GM04503 (cell line): Measurements from ENCODE around the gene DUSP2.
"Not testable (repeated sequence)": the region's sequence is repeated elsewhere in the genome, so short reads cannot be mapped to it uniquely, and the experiment has no call there.

Experiments
- DNase-seq: peaks from one replicate; pipeline ENCODE4 v3.0.0-alpha.2; 2012; ENCODE audit warnings: low read depth

Gene DUSP2

DNA sequence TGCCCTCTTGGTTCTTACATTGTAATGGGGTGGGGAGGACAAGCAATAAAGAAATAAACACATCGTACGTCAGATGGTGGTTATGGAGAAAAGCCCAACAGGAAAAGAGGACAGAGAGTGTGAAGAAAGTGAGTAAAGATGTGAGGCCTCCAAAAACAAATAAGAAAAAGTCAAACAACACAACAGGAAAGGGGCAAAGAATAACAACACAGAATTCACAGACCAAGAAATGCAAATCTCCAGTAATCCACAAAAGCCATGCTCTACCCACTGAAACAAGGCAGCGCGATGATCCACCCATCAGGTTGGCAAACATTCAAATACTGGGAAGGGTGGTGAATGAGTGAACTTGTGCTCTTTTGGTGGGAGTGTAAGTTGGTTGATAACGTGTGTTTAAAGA is 16.7 kb upstream of the DUSP2 start:
- DNase-seq = no peak

DNA sequence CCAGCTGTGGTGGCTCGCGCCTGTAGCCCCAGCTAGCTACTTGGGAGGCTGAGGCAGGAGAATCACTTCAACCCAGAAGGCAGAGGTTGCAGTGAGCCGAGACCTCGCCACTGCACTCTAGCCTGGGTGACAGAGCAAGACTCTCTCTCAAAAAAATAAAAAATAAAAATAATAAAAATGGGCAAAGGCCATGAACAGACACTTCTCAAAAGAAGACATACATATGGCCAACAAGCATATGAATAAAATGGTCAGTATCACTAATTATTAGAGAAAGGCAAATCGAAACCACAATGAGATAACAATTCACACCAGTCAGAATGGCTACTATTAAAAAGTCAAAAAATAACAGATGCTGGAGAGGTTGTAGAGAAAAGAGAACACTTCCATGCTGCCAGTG is 15.1 kb upstream of the DUSP2 start:
- not testable (repeated sequence) for DNase-seq

DNA sequence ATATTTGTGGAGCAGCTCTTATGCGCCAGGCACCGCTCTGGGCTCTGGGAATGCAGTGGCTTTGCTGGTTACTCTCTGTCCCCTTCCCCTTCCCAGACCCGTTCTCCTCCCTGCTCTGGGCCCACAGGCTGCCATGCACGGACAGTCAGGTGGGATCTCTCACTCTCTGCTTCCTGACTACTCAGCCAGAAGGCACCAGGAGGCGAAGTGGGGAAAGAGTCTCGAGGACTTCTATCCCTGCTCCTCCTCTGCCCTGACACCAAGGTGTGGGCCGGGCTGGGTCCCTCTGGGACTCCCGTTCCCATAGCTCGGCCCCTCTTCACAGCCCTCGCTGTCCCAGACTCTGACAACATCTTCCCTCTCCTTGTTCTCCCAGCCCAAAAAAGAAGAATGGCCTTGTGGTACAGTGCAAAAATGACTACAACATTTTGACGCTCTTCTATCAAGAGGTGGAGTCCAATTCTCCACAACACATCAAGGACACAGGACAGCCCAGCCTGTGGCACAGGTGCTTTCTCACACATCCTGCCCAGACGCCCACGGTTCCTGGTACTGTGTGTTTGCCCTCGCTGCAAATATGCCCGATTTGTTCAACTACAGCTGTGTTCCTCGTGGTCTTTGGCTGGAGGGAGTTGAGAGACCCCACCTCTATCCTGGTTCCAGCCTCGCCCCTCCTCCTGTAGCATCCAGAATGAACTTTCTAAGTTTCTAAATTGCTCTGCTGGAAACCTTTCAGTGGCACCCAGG is 14.0 kb upstream of the DUSP2 start:
- no peak for DNase-seq

DNA sequence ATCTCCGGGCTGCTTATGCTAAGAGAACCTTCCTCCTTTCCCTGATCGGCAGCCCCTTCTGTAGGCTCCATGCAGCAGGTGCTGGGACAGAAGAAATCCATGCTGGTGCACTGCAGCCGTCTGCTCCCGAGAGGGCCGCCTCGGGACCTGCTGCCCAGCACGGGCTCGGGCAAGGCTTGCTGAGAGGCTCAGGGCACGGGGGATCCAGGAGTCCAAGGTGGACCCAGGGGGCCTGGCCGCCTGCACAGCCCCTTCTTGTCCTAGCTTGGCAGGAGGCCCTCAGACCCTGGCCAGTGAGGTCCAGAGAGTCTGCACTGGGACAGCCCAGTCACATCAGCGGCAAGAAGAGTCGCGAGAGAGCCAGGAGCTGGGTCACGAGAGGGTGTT is 13.3 kb upstream of the DUSP2 start:
- no peak for DNase-seq

DNA sequence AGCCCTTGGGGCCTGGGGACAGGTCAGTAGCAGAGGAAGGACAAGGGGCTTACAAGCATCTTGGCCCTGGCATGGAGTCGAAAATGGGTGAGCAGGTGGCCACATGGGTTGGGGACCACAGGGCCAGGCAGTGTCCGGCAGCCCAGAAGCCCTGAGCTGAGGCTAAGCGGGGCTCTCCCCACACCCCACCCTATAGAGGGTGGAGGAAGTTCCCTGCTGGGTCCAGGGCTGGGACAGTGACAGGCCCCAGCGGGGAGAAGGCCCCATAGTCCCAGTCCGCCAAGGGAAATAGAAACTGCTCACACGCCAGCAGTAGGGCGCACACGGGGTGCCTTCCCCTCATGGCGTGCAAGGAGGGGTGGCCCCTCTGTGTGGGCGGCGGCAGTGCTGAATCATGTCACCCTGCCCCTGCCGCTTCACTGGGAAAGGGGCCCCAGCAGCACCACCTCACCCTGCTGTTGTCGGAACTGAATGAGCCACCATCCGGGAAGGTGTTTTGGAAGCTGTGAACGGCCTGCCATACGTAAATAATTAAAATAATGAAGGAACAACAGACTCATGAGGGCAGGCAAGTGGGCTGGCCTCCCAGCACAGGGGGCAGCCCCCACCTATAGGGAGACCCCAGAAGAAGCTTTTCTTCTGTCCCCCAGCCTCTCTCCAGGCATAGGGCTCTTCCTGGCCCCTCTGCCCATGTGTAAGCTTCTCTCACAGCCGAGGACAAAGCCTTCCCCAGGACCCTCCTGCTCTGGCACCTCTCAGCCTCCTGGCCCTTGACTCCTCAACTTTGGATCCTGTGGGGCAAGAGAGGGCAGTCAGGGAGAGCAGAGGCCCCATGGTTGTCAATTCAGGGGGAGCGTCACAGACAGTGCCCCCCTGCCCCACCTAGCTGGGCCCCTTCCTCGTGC is 12.7 kb upstream of the DUSP2 start:
- DNase-seq = no peak

DNA sequence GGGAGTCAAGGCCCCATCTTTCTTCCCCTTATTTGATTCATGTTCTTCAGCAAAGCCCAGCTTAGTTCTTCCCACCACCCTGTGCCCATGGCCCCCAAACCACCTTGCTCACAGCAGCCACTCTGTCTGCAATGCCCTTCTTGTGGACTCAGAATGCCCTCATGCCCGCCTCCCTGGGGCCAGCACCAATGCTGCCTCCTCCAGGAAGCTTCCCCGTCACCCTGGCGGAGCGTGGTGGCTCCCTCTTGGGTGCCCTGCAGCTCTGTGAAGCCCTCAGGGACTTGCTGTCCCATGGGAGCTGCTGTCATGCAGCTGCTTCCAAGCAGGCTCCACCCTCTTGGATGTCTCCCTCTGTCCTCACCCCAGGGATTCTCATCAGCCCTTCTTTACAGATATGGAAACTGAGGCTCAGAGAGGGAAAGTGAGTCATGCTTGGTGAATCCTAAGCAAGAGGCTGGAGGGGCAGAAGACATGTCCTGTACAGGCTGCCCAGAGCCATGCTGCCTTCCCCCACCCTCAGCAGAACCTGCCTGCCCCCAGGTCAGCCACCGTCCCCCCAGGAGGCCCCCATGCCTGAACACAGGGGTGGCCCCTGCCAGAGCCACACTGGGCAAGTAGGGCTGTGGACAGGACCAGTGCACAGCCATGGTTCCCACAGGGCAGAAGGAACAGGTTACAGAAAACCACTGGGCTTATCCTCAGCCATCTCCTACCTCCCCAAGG is 11.8 kb upstream of the DUSP2 start:
- DNase-seq = no peak

DNA sequence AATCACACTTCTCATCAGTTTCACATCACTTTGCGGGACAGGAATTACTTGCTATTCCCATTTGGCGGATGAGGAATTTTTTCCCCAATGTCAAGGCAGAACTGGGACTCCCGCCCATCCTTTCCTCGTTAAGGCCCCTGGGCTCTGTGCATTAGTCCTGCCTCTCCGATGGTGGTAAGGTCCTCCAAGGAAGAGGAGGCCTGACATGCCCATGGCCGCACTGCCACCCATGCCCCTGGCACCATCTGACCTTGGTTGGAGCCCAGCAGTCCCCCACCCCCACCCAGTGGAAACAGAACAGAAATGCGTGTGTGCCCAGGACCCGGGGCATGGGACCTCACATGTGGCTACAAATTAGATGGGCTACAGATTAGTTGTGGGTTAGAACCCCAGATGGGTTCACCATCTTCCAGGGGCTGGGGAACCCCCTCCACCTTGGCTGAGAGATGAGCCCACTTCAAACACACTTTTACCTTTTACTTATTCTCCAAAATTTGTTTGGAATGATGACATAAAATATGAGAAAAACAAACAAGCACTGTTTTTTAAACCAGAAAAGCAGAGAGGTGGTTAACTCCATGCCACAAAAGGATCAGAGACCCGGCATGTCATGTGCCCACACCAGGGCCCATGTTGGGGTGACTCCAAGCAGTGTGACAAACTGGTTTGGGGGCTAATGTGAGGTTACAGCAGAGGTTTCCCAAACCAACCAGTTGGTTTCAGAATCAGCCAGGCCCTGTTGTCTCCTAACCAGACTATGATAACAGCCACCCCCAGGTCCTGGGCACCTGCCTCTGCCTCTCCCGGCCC is 11.0 kb upstream of the DUSP2 start:
- DNase-seq = no peak

DNA sequence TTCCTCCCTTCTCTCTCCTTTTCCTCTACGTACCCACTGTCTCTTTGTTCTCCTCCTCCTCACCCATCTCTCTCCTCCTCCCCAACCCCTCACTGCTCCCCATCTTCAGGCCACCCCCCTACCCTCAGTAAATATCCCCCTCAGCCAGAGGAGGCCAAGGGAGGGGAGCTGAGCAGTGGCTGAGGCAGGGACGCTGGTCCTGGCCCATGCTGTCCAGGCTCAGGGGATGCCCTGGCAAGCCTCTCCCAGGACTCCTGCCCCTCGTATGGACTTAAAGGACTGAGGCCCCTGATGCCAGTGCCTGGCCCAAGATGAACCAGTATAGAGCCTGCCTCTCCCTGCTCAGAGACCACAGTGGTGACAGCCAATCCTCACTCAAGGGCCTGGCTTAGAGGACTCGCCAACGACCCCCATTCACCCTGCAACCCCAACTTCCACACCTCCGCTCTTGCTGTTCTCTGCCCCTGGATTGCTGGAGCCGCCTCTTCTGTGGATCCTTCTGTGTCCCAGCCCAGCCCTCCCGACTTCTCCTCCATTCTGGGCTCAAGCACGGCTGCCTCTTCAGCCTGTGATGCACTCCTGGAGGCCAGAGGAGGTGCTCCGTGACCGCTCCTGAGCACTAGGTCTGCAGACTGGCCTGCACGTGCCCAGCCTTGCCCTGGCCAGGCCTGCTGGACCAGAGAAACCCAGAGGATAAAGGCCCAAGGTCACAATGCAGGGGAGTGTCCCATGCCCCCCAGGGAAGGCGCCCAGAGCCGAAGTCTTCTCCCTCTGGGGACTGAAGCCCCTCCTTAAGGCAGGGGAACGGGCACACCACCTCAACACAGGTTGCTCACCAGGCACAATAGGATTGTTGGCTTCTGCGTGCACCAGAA is 9.5 kb upstream of the DUSP2 start:
- DNase-seq = no peak

DNA sequence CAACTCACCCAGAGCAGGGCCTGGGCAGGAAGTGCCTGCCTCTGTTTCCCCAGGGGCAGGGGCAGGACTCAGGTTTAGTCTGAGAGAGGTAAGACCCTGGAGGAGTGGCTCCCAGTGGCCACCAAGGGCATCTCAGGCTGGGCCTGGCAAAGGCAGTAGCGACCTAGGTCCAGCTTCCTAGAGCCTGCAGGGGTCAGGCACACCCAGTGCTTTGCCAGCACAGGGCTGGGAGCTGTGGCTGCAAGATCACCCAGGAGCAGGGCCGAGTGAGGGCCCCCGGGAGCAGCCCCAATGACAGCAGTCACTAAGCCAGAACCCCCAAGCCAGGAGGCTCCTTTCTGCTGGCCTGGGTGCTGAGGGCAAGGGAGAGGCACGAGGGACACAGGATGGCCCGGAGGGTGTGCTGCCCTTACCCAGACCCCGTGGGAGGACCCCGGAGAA is 8.8 kb upstream of the DUSP2 start:
- no peak for DNase-seq

DNA sequence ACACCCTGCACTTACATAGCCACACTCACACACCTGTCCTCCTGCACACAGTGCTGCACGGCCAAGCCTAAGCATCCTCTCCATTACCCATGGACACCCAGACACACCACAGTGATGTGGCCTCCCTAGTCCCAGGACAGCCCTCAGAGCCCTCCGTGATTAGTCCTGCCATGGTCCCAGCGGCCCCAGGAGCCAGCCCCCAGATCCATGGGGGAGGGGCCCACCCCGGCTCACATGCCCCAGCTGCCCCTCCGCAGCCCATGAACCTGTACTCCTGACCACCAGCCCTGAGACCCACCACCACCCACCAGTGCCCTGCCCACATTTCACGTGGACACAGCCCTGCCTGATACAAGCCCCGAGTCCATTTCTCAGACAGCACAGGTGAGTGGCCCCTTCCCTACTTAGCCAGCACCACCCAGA is 8.1 kb upstream of the DUSP2 start:
- DNase-seq = no peak

DNA sequence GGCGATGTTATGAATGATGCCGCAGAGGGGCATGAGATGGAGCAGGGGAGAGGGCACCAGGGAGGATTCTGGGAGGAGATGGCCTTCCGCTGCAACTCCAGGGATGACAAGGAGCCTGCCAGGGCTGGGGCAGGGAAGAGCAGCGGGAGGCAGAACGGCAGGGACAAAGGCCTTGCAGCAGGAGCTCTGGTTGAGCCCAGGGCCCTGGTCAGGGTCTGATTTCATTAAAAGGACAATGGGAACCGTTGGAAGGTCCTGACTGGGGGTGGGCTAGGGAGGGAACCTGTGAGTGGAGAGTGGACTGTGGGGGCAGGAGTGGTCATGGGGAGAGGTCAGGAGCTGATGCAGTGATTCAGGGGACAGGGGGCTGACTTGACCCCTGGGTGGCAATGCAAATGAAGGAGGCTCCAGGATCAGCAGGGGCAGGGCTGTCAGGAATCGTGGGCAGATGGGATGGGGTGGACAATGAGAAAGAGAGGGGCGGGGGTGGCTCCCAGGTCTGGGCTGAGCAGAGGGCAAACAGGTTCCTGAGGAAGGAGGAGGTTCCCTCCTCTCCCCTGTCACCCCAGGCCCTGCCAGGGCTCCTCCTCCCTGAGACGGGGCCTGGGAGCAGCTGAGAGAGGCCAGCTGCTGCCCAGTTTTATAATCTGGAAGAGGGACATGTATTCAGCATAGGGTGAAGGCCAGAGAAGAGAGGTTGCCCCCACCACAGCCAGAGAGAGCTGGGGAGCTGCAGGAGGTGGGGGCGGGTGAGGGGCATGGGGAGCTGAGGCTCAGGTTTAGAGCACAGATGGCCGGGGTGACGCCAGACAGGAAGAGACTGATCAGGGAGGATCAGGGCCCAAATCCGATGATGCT is 7.3 kb upstream of the DUSP2 start:
- DNase-seq = no peak

DNA sequence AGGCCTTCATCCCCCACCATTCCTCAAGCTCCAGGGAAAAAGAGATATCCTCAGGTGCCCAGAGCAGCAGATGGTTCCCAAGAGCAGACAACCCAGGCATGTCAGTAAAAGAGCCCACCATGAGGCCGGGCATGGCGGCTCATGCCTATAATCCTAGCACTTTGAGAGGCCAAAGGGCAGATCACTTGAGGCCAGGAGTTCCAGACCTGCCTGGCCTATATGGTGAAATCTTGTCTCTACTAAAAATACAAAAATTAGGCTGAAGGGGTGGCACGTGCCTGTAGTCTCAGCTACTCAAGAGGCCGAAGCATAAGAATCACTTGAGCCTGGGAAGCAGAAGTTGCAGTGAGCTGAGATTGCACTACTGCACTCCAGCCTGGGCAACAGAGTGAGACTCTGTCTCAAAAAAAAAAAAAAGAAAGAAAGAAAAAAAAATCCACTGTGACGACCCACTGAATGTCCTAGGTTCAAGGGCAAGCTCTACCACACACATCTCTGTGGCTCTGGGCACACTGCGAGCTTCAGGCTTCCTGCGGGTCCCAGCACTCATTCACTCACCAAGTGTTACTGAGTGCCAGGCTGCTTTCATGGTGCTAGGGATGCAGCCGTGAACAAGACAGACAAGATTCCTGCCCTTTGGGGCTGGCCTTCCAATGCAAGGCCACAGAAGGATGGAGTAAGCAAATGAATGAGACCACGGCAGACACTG is 6.5 kb upstream of the DUSP2 start:
- DNase-seq = no peak

DNA sequence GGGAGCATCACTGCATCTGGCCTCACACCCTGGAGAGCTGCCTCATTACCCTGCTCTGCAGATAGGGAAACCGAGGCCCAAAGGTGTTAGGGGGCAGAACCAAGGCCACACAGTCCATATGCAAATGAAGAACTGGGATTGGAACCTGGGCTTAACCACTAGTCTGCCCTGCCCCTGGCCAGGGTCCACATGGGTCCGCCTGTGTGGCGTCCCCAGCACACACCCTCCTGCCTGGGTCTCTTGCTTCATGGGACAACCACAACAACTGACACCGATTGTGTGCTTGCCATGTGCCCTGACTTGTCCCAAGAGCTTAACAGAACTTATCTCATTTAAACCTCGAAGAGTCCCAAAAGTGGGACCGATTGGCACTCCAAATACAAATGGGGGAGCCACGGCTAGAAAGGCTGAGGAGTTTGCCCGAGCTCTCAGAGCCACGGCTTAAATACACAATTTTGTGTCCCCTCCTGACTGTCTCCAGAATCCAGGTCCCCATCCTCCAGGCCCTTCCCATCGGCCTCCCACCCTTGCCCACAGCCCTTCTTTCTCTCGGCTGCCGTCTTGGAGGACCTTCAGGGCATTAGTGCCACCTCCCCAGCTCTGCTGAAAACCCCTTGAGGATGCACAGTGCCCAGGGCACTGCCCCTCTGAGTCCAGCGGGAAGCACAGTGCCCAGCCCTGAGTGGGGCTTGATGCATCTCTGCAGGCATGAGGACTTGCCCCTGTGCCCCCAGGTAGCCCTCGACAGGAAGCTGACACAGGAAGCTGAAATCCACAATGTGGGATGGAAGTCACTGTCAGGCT is 5.8 kb upstream of the DUSP2 start:
- no peak for DNase-seq

DNA sequence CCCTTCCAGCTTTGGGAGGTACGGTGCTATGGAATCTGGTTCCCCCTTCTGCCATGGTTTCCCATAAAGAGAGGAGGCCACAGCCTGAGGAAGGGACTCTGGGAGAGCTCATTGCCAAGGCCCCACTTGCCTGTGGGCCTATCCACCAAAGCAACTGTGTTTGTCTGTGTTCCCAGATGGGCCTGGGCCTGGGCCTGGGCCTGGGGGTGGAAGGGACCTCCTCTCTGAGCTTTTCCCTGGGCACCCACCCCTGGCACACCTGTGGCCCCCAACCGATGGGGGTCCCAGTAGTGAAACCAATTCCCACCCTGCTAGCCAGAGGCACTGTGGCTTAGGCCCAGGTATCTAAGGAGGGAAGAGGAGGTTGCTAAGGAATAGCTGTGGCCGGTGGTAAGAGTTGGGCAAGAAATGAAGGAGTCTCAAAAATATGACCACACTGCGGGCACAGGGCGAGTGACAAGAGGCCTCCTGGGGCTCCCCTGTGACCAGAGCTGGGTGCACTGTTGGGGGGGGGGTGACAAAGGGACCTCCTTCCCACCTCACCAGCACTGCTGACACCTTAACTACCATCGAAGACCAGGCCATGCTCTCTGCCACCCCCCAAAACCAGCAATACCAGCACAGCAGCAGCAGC is 4.9 kb upstream of the DUSP2 start:
- DNase-seq = no peak

DNA sequence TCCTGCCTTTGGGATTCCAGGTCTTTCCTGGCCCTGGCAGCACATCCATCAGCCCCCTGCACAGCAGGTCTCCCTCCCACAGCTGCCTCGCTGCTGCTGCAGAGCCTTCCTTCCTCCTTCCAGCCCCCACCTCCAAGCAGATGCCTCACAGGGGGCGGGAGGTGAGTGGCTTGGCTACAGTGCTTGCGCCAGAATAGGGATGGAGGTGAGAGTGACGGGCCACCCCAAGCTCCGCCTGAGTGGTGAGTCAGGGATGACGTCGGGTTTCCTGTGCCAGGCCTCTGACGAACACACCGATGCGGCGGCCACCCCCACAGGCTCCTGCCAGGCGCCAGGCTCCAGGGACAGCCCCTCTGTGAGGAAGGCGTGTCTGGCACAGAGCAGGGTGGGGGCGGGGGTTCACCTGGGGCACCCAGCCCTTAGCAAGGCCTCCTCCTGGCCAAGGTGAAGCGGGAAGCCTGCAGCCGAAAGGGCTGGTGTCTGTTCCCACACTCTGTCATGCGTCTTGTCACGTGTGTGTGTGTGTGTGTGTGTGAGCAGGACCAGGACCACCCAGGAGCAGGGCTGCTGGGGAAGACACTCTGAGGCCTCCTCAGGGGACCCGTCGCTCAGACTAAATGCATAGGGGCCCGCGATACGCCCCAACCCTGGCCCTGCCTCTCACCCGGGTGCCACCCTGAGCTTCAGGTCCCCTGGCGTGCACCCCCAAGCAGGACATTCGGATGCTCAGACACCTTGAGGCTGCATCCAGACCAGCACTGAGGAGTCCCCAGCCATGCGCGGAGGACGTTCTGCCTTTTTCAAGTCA is 3.4 kb upstream of the DUSP2 start:
- no peak for DNase-seq

DNA sequence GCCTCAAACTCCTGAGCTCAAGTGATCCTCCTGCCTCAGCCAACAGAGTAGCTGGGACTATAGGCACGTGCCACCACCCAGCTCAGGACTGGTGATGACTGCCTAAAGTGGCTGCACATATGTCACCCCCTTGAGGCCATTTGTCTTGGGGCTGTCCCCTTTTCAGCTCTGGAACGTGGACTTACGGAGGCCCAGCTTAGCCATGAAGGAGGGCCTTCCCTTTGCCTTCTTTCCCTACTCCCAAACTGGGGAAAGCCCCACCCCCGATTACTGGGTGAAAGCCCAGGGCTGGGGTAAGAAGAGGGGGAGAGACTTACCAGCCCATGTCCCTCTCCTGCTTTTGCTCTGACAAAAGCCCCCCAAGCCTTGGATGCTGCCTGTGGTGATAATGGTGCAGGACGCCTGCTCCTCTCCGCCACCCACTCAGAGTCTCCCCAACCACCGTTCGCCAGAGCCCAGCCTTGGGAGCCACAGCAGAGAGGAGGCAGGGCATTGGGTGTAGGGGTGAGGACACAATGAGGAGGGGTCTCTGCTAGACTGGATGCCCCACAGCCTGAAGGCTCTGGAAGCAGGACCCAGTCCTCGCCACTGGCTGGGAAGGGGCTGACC is 2.5 kb upstream of the DUSP2 start:
- no peak for DNase-seq
